ENCODE data around the gene OPHN1. TPM values are rescaled to one million over a fixed set of nuclear protein-coding genes. Genes with fewer than 3 reads are reported as not detected.

OPHN1 gene
- total and polyA plus RNA-seq, 2 experiments from 2014 or later: 2.2 to 3.8 TPM

GRCh38 chrX:68461093-68461492, 27.8 kb upstream of the OPHN1 start:
- Mint-ChIP-seq H3K4me1 (peaks cover 3% of the 10 kb centered on the region; the same call in 1 of the 3 replicates), H3K9me3 (no peaks in the 10 kb centered on the region), H3K27ac (no peak overlapping the region), H3K4me3 (no peak overlapping the region), H3K36me3 (ENCODE audit: low read depth) (no peaks in the 10 kb centered on the region), H3K27me3 (ENCODE audit: insufficient read depth, low read depth, poor library complexity) (peaks cover 2% of the 10 kb centered on the region)
- H3K9me2 ChIP-seq (ENCODE audit: insufficient read depth): no peaks in the 10 kb centered on the region
- H4K20me1 ChIP-seq (replicated peaks; ENCODE audit: insufficient read depth): no peaks in the 10 kb centered on the region
- no peaks in the 10 kb centered on the region for H3K36me3 ChIP-seq (ENCODE audit: insufficient read depth)
- peaks cover 6% of the 10 kb centered on the region; the same call in 1 of the 2 replicates for H3K4me1 ChIP-seq (ENCODE audit: insufficient read depth)
- no peak overlapping the region for H3K27ac ChIP-seq (ENCODE audit: low read depth)
- H3K79me2 ChIP-seq (replicated peaks; ENCODE audit: insufficient read depth): no peaks in the 10 kb centered on the region
- no peak overlapping the region for H3K4me2 ChIP-seq
- no peak overlapping the region for H3K4me3 ChIP-seq
- no peaks in the 10 kb centered on the region for H3K27me3 ChIP-seq (ENCODE audit: insufficient read depth)
- DNase-seq (ENCODE audit: low spot score): no peak
- no peaks in the 10 kb centered on the region for H3F3A ChIP-seq (replicated peaks; ENCODE audit: low read depth)
- ATAC-seq: no peak
- TF ChIP-seq ZNF114 (CRISPR knock-in tag; IDR thresholded peaks at IDR 0.05) (no peak), STAT1 (IDR thresholded peaks at IDR 0.05; ENCODE audit: unreplicated experiment) (no peak), NANOG (IDR thresholded peaks at IDR 0.05; ENCODE audit: borderline replicate concordance) (no peak), EZH2 (IDR thresholded peaks at IDR 0.05; ENCODE audit: low read depth, unreplicated experiment) (no peak), EZH2phosphoT487 (IDR thresholded peaks at IDR 0.05; ENCODE audit: unreplicated experiment) (no peak), POLR2AphosphoS5 (IDR thresholded peaks at IDR 0.05; ENCODE audit: low read depth) (no peak), ZNF462 (CRISPR knock-in tag; IDR thresholded peaks at IDR 0.05) (no peak), CREB1 (CRISPR knock-in tag; IDR thresholded peaks at IDR 0.05; ENCODE audit: low read depth) (no peak), REST (IDR thresholded peaks at IDR 0.05; ENCODE audit: unreplicated experiment) (no peak), CTCF (conservative IDR thresholded peaks at IDR 0.05; ENCODE audit: low read depth in 2 of 2) (no peak), ZNF331 (CRISPR knock-in tag; IDR thresholded peaks at IDR 0.05; ENCODE audit: low read depth) (no peak), JUNB (IDR thresholded peaks at IDR 0.05; ENCODE audit: unreplicated experiment) (no peak), ETS1 (IDR thresholded peaks at IDR 0.05) (no peak)
- no peak overlapping the region for H2AFZ ChIP-seq
